HEK293 (cell line): ENCODE measurements around the gene RDM1.

ENCODE experiments used
- CTCF ChIA-PET: fragments of 350-600 bp; formaldehyde crosslinking; extraction: SDS; loops from one replicate; lab custom pipeline; 2021; ENCODE audit warnings: antibody characterized with exemption; lab: Yijun Ruan, JAX
- POLR2A ChIA-PET: fragments of 300-600 bp; formaldehyde crosslinking; extraction: SDS; loops from one replicate; lab custom pipeline; 2020; ENCODE audit warnings: antibody characterized with exemption, inconsistent platforms; lab: Yijun Ruan, JAX
- H3K27ac ChIP-seq: fragments of 200-500 bp; sonication (Bioruptor generic); 2 replicates; pipeline ENCODE4 v1.5.1; 2014; ENCODE audit warnings: low read depth, low read length, control low read depth, inconsistent platforms; ENCODE audit errors: extremely low read depth
- H3K36me3 ChIP-seq, 2 experiments: fragments of 200-500 bp in 1 of 2; sonication (Bioruptor generic) in 1 of 2; 1 replicate in 1 of 2; 2 replicates in 1 of 2; pipeline ENCODE4 v1.5.1; 2014 to 2017; ENCODE audit warnings: inconsistent platforms in 2 of 2, low read length in 2 of 2; ENCODE audit not compliant: control insufficient read depth in 2 of 2, insufficient read depth in 1 of 2
- H3K4me1 ChIP-seq: fragments of 200-500 bp; sonication (Bioruptor generic); 2 replicates; pipeline ENCODE4 v1.5.1; 2014; ENCODE audit warnings: mild to moderate bottlenecking, low read length, inconsistent platforms; ENCODE audit not compliant: control insufficient read depth, insufficient read depth
- H3K4me3 ChIP-seq: 2 replicates; pipeline ENCODE4 v1.5.1; 2011; ENCODE audit warnings: low read depth, mild to moderate bottlenecking, control low read depth, low read length, moderate library complexity
- H3K9me3 ChIP-seq: fragments of 200-500 bp; sonication (Bioruptor generic); 2 replicates; pipeline ENCODE4 v1.5.1; 2014; ENCODE audit warnings: low read depth, low read length, inconsistent platforms; ENCODE audit not compliant: control insufficient read depth, insufficient read depth
- BCL11A ChIP-seq: fragments of 450-650 bp; formaldehyde crosslinking; IDR thresholded peaks from 2 replicates; pipeline ENCODE4 v1.5.1; 2016; ENCODE audit warnings: low read depth, missing biosample characterization, missing genetic modification characterization
- FEZF1 ChIP-seq: fragments of 450-650 bp; formaldehyde crosslinking; IDR thresholded peaks from 2 replicates; pipeline ENCODE4 v1.5.1; 2016; ENCODE audit warnings: missing biosample characterization, missing genetic modification characterization
- OSR2 ChIP-seq: fragments of 450-650 bp; formaldehyde crosslinking; IDR thresholded peaks from 2 replicates; pipeline ENCODE4 v1.5.1; 2016; ENCODE audit warnings: missing biosample characterization, missing genetic modification characterization
- SCRT1 ChIP-seq: fragments of 450-650 bp; formaldehyde crosslinking; IDR thresholded peaks from 2 replicates; pipeline ENCODE4 v1.5.1; 2016; ENCODE audit warnings: missing biosample characterization, missing genetic modification characterization, borderline replicate concordance
- TSHZ1 ChIP-seq: fragments of 450-650 bp; formaldehyde crosslinking; IDR thresholded peaks from 2 replicates; pipeline ENCODE4 v1.5.1; 2016; ENCODE audit warnings: missing biosample characterization, missing genetic modification characterization, borderline replicate concordance
- YY2 ChIP-seq: fragments of 450-650 bp; formaldehyde crosslinking; IDR thresholded peaks from 2 replicates; pipeline ENCODE4 v1.5.1; 2016; ENCODE audit warnings: missing biosample characterization, missing genetic modification characterization
- ZBTB21 ChIP-seq: fragments of 450-650 bp; formaldehyde crosslinking; IDR thresholded peaks from 2 replicates; pipeline ENCODE4 v1.5.1; 2017; ENCODE audit warnings: missing biosample characterization, missing genetic modification characterization
- ZBTB44 ChIP-seq: fragments of 450-650 bp; IDR thresholded peaks from 2 replicates; pipeline ENCODE4 v1.5.1; 2018; ENCODE audit warnings: missing biosample characterization, mild to moderate bottlenecking, missing genetic modification characterization
- ZFP41 ChIP-seq: fragments of 450-650 bp; formaldehyde crosslinking; IDR thresholded peaks from 2 replicates; pipeline ENCODE4 v1.5.1; 2016; ENCODE audit warnings: missing biosample characterization, missing genetic modification characterization, borderline replicate concordance
- ZNF140 ChIP-seq: fragments of 450-650 bp; formaldehyde crosslinking; IDR thresholded peaks from 2 replicates; pipeline ENCODE4 v1.5.1; 2016; ENCODE audit warnings: missing biosample characterization, missing genetic modification characterization
- ZNF169 ChIP-seq: fragments of 450-650 bp; formaldehyde crosslinking; IDR thresholded peaks from 2 replicates; pipeline ENCODE4 v1.5.1; 2016; ENCODE audit warnings: missing biosample characterization, missing genetic modification characterization
- ZNF175 ChIP-seq: fragments of 450-650 bp; formaldehyde crosslinking; IDR thresholded peaks from 2 replicates; pipeline ENCODE4 v1.5.1; 2016; ENCODE audit warnings: missing biosample characterization, missing genetic modification characterization
- ZNF19 ChIP-seq: fragments of 450-650 bp; formaldehyde crosslinking; IDR thresholded peaks from 2 replicates; pipeline ENCODE4; 2016; ENCODE audit warnings: missing biosample characterization, missing genetic modification characterization, low read depth
- ZNF221 ChIP-seq: fragments of 450-650 bp; formaldehyde crosslinking; IDR thresholded peaks from 2 replicates; pipeline ENCODE4 v1.5.1; 2017; ENCODE audit warnings: missing biosample characterization, missing genetic modification characterization, borderline replicate concordance
- ZNF223 ChIP-seq: fragments of 450-650 bp; formaldehyde crosslinking; IDR thresholded peaks from 2 replicates; pipeline ENCODE4 v1.5.1; 2016; ENCODE audit warnings: missing biosample characterization, missing genetic modification characterization
- ZNF274 ChIP-seq, 2 experiments: fragments of 200-500 bp in 1 of 2; fragments of 450-650 bp in 1 of 2; sonication (Bioruptor generic) in 1 of 2; formaldehyde crosslinking in 1 of 2; IDR thresholded peaks; 2 replicates each; pipeline versions ENCODE4 v1.5.1 to v1.6.1; 2014 to 2016; ENCODE audit warnings: borderline replicate concordance in 1 of 2, inconsistent platforms in 1 of 2, low read length in 1 of 2, missing biosample characterization in 1 of 2, missing genetic modification characterization in 1 of 2
- ZNF311 ChIP-seq: fragments of 450-650 bp; formaldehyde crosslinking; IDR thresholded peaks from 2 replicates; pipeline ENCODE4 v1.5.1; 2017; ENCODE audit warnings: missing biosample characterization, missing genetic modification characterization, borderline replicate concordance
- ZNF324 ChIP-seq: fragments of 450-650 bp; formaldehyde crosslinking; IDR thresholded peaks from 2 replicates; pipeline ENCODE4 v1.5.1; 2016; ENCODE audit warnings: missing biosample characterization, missing genetic modification characterization
- ZNF473 ChIP-seq: fragments of 450-650 bp; formaldehyde crosslinking; IDR thresholded peaks from 2 replicates; pipeline ENCODE4 v1.5.1; 2017; ENCODE audit warnings: missing biosample characterization, missing genetic modification characterization
- ZNF624 ChIP-seq: fragments of 450-650 bp; formaldehyde crosslinking; IDR thresholded peaks from 2 replicates; pipeline ENCODE4 v1.5.1; 2017; ENCODE audit warnings: missing biosample characterization, missing genetic modification characterization
- ZNF626 ChIP-seq: fragments of 450-650 bp; sonication (Bioruptor Pico); formaldehyde crosslinking; IDR thresholded peaks from 2 replicates; pipeline ENCODE4 v1.5.1; 2018; ENCODE audit warnings: missing biosample characterization, missing genetic modification characterization, inconsistent platforms
- ZNF660 ChIP-seq: fragments of 450-650 bp; IDR thresholded peaks from 2 replicates; pipeline ENCODE4 v1.5.1; 2018; ENCODE audit warnings: missing biosample characterization, mild to moderate bottlenecking, missing genetic modification characterization
- ZNF792 ChIP-seq: fragments of 450-650 bp; formaldehyde crosslinking; IDR thresholded peaks from 2 replicates; pipeline ENCODE4 v1.5.1; 2016; ENCODE audit warnings: missing biosample characterization, missing genetic modification characterization
- TF ChIP-seq, protein P1 (sequence below): fragments of 450-650 bp; formaldehyde crosslinking; IDR thresholded peaks from 2 replicates; pipeline ENCODE4 v1.5.1; 2016; ENCODE audit warnings: missing biosample characterization, missing genetic modification characterization

The RDM1 gene

GRCh38 chr17:35875072-35875799 lies 55.3 kb downstream of the RDM1 start (continued):
- TF ChIP-seq ZNF175 (tag by site-specific recombination) (no peak), ZBTB44 (no peak)

GRCh38 chr17:35872196-35872980 lies 58.2 kb downstream of the RDM1 start:
- no peak for TF ChIP-seq ZNF311 (tag by site-specific recombination)
- no peak for TF ChIP-seq YY2
- no peak for TF ChIP-seq ZNF324
- TF ChIP-seq, protein P1, sequence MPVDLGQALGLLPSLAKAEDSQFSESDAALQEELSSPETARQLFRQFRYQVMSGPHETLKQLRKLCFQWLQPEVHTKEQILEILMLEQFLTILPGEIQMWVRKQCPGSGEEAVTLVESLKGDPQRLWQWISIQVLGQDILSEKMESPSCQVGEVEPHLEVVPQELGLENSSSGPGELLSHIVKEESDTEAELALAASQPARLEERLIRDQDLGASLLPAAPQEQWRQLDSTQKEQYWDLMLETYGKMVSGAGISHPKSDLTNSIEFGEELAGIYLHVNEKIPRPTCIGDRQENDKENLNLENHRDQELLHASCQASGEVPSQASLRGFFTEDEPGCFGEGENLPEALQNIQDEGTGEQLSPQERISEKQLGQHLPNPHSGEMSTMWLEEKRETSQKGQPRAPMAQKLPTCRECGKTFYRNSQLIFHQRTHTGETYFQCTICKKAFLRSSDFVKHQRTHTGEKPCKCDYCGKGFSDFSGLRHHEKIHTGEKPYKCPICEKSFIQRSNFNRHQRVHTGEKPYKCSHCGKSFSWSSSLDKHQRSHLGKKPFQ (tag by site-specific recombination), result no peak
- no peak for TF ChIP-seq ZNF223 (tag by site-specific recombination)
- no peak for TF ChIP-seq ZNF473
- no peak for TF ChIP-seq ZNF792 (tag by site-specific recombination)
- no peaks in the 10 kb centered on the region for H3K4me1 ChIP-seq
- ChIA-PET CTCF (interaction anchor here (0.6 to 0.8 kb wide), 4 partner anchors 23 to 137 kb away, joined by 3 to 7 read pairs (median 3); no protein-coding TSS in a partner anchor), POLR2A (no interaction called here)
- no peaks in the 10 kb centered on the region for H3K36me3 ChIP-seq
- no peaks in the 10 kb centered on the region for H3K9me3 ChIP-seq
- H3K27ac ChIP-seq, result no peak overlapping the region
- H3K4me3 ChIP-seq, result no peak overlapping the region

DNA sequence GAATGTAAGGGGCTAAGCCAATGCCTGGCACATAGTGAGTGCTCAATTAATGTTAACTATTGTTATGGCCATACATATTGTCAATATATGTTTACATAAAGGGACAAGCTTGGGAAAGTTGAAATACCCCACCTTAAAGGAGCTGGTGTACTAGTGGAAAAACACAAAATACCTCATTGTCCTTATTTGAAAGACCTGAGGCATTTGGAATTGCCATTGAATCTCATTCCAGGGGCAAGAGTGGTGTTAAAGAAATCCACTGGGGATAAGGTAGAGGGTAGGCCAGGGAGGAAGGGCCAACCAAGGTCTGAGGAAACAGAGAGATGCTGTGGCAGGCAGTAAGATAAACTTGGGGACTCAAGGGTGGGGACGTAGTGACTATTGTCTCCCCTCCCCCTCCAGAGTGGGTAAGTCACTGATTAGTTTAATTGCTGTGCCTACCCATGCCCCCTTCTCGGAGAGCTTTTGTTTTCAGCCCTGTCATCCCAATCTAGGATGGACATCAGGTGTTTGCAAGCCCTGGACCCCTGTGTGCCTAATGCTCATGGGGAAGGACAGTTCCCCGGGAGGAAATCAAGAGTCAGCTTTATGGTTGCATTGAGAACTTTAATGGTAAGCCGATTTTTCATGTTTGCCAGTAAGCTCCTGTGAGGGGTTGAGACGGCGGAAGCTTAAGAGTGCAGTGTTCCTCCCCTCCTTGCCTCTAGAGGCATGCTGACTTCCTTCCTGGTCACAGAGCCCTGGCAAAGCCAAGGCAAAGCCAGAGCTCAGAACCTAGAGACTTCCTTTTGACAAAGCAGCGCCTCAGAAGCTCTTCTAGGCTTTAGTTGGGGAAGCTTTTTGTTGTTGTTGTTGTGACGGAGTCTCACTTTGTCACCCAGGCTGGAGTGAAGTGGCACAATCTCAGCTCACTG lies 59.4 kb downstream of the RDM1 start:
- Histone ChIP-seq H3K4me1 (no peaks in the 10 kb centered on the region), H3K9me3 (no peaks in the 10 kb centered on the region), H3K27ac (no peak overlapping the region), H3K4me3 (no peak overlapping the region), H3K36me3 (no peaks in the 10 kb centered on the region)
- CTCF ChIA-PET, result interaction anchor here (0.6 to 1.0 kb wide), 7 partner anchors 15 to 138 kb away, joined by 3 to 7 read pairs (median 3); no protein-coding TSS in a partner anchor
- POLR2A ChIA-PET, result no interaction called here
- no peak for TF ChIP-seq OSR2 (tag by site-specific recombination)
- no peak for TF ChIP-seq ZNF274 (IDR thresholded peaks at IDR 0.05; ENCODE audit: low read length)
- TF ChIP-seq ZNF274 (tag by site-specific recombination; IDR thresholded peaks at IDR 0.05; ENCODE audit: borderline replicate concordance), result no peak
- no peak for TF ChIP-seq ZNF221 (tag by site-specific recombination)
- no peak for TF ChIP-seq ZNF624 (tag by site-specific recombination)
- TF ChIP-seq BCL11A (tag by site-specific recombination), result no peak
- TF ChIP-seq ZFP41 (tag by site-specific recombination), result no peak
- TF ChIP-seq ZNF626 (tag by site-specific recombination), result no peak
- TF ChIP-seq ZNF311 (tag by site-specific recombination), result no peak
- no peak for TF ChIP-seq ZNF660 (tag by site-specific recombination)
- TF ChIP-seq ZNF169, result no peak
- no peak for TF ChIP-seq ZNF140 (tag by site-specific recombination)
- TF ChIP-seq SCRT1 (tag by site-specific recombination), result no peak
- no peak for TF ChIP-seq TSHZ1 (tag by site-specific recombination)
- no peak for TF ChIP-seq ZBTB21
- TF ChIP-seq FEZF1, result no peak
- no peak for TF ChIP-seq ZNF19 (tag by site-specific recombination)
